Suppressor macrophage (primary cell): Measurements from ENCODE around the gene FSIP1.
"Not testable (repeated sequence)": the region's sequence is repeated elsewhere in the genome, so short reads cannot be mapped to it uniquely, and the experiment has no call there.

Experiments
- DNase-seq, 4 experiments: peaks; one replicate each; pipeline ENCODE4 v3.0.0-alpha.2; 2020 to 2022
- total RNA-seq, 17 experiments: gene quantifications; one replicate each; lab custom pipeline; 2026; ENCODE audit warnings: mixed read lengths in 6 of 17, inconsistent platforms in 3 of 17; lab: John Stamatoyannopoulos, UW

Gene FSIP1
- 0 to 1.8 (median 0.21) reads per million in 17 experiments for total RNA-seq

GRCh38 chr15:39782441-39783138 is at the start of gene FSIP1:
Gene FSIP1, minus strand, starts transcription at chr15:39782841. Its CDS starts 6,317 bp downstream, at chr15:39776524.
- DNase-seq, result peak; percentile 97 to 99 (median 98)

- DNase-seq, result no peak
These were observed 47.5 kb upstream of the FSIP1 start for GRCh38 chr15:39830166-39830565.

- no peak for DNase-seq
These were observed 45.8 kb upstream of the FSIP1 start for GRCh38 chr15:39828374-39828931.

- DNase-seq, result no peak
These were observed 44.3 kb upstream of the FSIP1 start for GRCh38 chr15:39826975-39827374.

GRCh38 chr15:39823634-39824033 is 41.0 kb upstream of the FSIP1 start:
- DNase-seq, result no peak

GRCh38 chr15:39820050-39820602 is 37.5 kb upstream of the FSIP1 start:
- no peak for DNase-seq

GRCh38 chr15:39819533-39819932 is 36.9 kb upstream of the FSIP1 start:
- DNase-seq, result no peak

GRCh38 chr15:39817892-39818291 is 35.3 kb upstream of the FSIP1 start:
- no peak for DNase-seq

- no peak for DNase-seq
These were observed 31.8 kb upstream of the FSIP1 start for GRCh38 chr15:39814489-39814888.

- not testable (repeated sequence) for DNase-seq
These were observed 30.0 kb upstream of the FSIP1 start for GRCh38 chr15:39812651-39813050.

GRCh38 chr15:39808909-39809308 is 26.3 kb upstream of the FSIP1 start:
- DNase-seq, result no peak

GRCh38 chr15:39807791-39808190 is 25.1 kb upstream of the FSIP1 start:
- no peak for DNase-seq

GRCh38 chr15:39804026-39804425 is 21.4 kb upstream of the FSIP1 start:
- DNase-seq, result peak in 1 of 4 experiments; percentile 3

GRCh38 chr15:39803016-39803415 is 20.4 kb upstream of the FSIP1 start:
- DNase-seq, result no peak

- DNase-seq, result no peak
These were observed 19.1 kb upstream of the FSIP1 start for GRCh38 chr15:39801641-39802309.

- DNase-seq, result peak; percentile 57 to 76 (median 68)
These were observed 16.9 kb upstream of the FSIP1 start for GRCh38 chr15:39799552-39800011.

- DNase-seq, result no peak
These were observed 15.7 kb upstream of the FSIP1 start for GRCh38 chr15:39798382-39798781.

- DNase-seq, result no peak
These were observed 14.8 kb upstream of the FSIP1 start for GRCh38 chr15:39797407-39797806.

GRCh38 chr15:39796601-39797000 is 14.0 kb upstream of the FSIP1 start:
- no peak for DNase-seq

- no peak for DNase-seq
These were observed 12.8 kb upstream of the FSIP1 start for GRCh38 chr15:39795486-39795885.

- no peak for DNase-seq
These were observed 12.3 kb upstream of the FSIP1 start for GRCh38 chr15:39794954-39795353.

GRCh38 chr15:39793923-39794322 is 11.3 kb upstream of the FSIP1 start:
- DNase-seq, result no peak

- DNase-seq, result peak in 1 of 4 experiments; percentile 4
These were observed 10.2 kb upstream of the FSIP1 start for GRCh38 chr15:39792844-39793335.
